Measurements from ENCODE around the gene ZMYM5.

DNA sequence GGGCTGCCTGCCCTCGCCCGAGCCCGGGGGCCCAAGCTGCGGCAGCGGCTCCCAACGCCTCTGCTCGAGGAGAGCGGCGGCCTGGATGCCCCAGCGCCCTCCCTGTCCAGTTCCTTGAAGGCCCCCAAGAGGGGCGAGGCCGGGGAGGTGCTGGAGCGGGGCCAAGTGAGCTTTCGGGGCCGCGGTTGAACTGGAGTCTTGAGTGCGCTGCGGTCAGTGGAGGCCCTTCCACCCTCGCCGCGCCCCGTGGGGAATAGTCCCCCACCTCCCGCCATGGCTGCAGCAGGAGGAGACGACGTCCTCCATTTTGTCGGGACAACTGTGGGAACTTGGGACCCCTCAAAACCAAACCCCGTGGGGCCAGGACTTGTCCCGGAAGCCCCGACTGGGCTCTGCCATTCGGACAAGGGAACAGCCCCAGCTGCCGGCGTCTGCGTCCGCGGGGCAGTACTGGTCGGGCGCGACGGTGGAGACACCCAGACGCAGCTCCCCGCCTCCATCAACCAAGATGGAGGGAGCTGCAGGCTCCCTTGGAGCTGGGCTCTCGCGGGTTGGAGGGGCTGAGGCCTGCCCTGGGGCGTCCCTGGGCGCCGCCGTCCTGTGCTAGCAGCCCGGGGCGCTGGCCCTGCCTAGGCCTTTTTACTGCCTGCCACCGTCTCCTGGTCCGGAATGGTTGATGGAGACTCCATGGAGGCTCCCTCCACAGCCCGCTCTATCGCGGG lies 736 bp upstream of the ZMYM5 start:
- TF ChIP-seq EP300 (IDR thresholded peaks at IDR 0.05; ENCODE audit: borderline replicate concordance in 1 of 2, low read depth in 2 of 2, low read length in 2 of 2) (no peak), POLR2AphosphoS5 (IDR thresholded peaks at IDR 0.05; ENCODE audit: low read depth, low read length) (peak; percentile 48; the same call in 1 of the 2 replicates), SIN3A (conservative IDR thresholded peaks at IDR 0.05 in 1 of 2, IDR thresholded peaks at IDR 0.05 in 1 of 2; ENCODE audit: low read depth in 1 of 2, low read length in 2 of 2) (no peak)

Data from H1 (cell line).